Upper lobe of left lung (tissue), 4 donors: ENCODE measurements around the gene SLC38A3.

Experiments
- CTCF ChIP-seq, 6 experiments: fragments of 450-650 bp in 4 of 6; fragments of 200-600 bp in 2 of 6; sonication (generic) in 2 of 6; IDR thresholded peaks; one replicate each; pipeline ENCODE4 v1.5.1; 2016 to 2019; ENCODE audit warnings: antibody characterized with exemption in 6 of 6
- POLR2A ChIP-seq, 4 donors: fragments of 450-650 bp; IDR thresholded peaks; one replicate each; pipeline ENCODE4 v1.5.1; 2016 to 2017; ENCODE audit warnings: antibody characterized with exemption in 4 of 4, mild to moderate bottlenecking in 2 of 4

- TF ChIP-seq POLR2A (IDR thresholded peaks at IDR 0.05) (no peak), CTCF (IDR thresholded peaks at IDR 0.05) (no peak)
Measured at GRCh38 chr3:50242381-50242770, 37.3 kb downstream of the SLC38A3 start.
